ENCODE results near the gene QRFPR.

DNA sequence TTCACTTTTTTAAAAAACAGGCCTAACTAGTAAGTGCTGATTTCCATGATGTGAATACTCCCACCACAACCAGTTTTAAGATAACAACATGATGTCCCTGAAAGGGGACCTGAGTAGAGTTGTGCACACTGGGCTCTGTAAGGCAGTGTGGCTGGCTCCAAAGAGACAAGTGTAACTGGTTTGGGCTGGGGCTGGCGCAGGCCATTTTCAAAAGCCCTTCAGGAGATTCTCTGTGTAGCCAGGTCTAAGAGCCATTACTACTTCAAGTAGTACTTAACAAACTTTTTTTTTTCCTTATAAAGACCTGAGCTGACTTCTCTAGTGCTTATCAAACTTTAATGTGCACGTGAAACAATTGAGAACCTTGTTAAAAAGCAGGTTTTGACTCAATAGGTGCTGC, 4.3 kb downstream of the QRFPR start:
- TF ChIP-seq, protein P1, sequence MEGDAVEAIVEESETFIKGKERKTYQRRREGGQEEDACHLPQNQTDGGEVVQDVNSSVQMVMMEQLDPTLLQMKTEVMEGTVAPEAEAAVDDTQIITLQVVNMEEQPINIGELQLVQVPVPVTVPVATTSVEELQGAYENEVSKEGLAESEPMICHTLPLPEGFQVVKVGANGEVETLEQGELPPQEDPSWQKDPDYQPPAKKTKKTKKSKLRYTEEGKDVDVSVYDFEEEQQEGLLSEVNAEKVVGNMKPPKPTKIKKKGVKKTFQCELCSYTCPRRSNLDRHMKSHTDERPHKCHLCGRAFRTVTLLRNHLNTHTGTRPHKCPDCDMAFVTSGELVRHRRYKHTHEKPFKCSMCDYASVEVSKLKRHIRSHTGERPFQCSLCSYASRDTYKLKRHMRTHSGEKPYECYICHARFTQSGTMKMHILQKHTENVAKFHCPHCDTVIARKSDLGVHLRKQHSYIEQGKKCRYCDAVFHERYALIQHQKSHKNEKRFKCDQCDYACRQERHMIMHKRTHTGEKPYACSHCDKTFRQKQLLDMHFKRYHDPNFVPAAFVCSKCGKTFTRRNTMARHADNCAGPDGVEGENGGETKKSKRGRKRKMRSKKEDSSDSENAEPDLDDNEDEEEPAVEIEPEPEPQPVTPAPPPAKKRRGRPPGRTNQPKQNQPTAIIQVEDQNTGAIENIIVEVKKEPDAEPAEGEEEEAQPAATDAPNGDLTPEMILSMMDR (IDR thresholded peaks at IDR 0.05) = no peak
- no peak for TF ChIP-seq POLR2A (IDR thresholded peaks at IDR 0.05)
- TF ChIP-seq POLR2AphosphoS5 (IDR thresholded peaks at IDR 0.05) = no peak

Data from gastroesophageal sphincter (tissue), 3 donors.